ENCODE measurements around the gene FGR.

- no peak for TF ChIP-seq CTCF (IDR thresholded peaks at IDR 0.05)
- TF ChIP-seq POLR2A (IDR thresholded peaks at IDR 0.05): no peak
These were observed 41.9 kb downstream of the FGR start for GRCh38 chr1:27592931-27593677.

Data from heart left ventricle (tissue), 13 donors.